Gastrocnemius medialis (tissue), 4 donors: ENCODE data around the gene DDX53.

ENCODE experiments used
- CTCF ChIP-seq, 5 experiments: fragments of 450-650 bp in 3 of 5; fragments of 200-600 bp in 2 of 5; sonication (generic) in 2 of 5; IDR thresholded peaks in 4 of 5; conservative IDR thresholded peaks in 1 of 5; 1 replicate in 4 of 5; 2 replicates in 1 of 5; pipeline ENCODE4 v1.5.1; 2016 to 2019; ENCODE audit warnings: antibody characterized with exemption in 5 of 5, mild to moderate bottlenecking in 3 of 5, moderate library complexity in 3 of 5
- POLR2A ChIP-seq, 2 donors: fragments of 450-650 bp; IDR thresholded peaks; one replicate each; pipeline ENCODE4 v1.6.1; 2017; ENCODE audit warnings: antibody characterized with exemption in 2 of 2, mild to moderate bottlenecking in 2 of 2, moderate library complexity in 2 of 2

- TF ChIP-seq CTCF (IDR thresholded peaks at IDR 0.05 in 4 of 5, conservative IDR thresholded peaks at IDR 0.05 in 1 of 5) (no peak), POLR2A (IDR thresholded peaks at IDR 0.05) (no peak)
Measured at GRCh38 chrX:22999696-23000223, at the start of gene DDX53.
